Measurements from ENCODE around the gene A2M. TPM values are rescaled to one million over a fixed set of nuclear protein-coding genes. Genes with fewer than 3 reads are reported as not detected.

The A2M gene
- total RNA-seq, 1 experiment from 2014 or later, result 1.2 TPM

GRCh38 chr12:9051158-9051550, 64.6 kb downstream of the A2M start:
- Histone ChIP-seq H3K79me1 (ENCODE audit: insufficient read depth, low read depth, low read length, poor library complexity, severe bottlenecking) (no peaks in the 10 kb centered on the region), H3K4me1 (ENCODE audit: insufficient read depth, low read length) (no peaks in the 10 kb centered on the region), H3K14ac (ENCODE audit: insufficient read depth, low read length) (no peak overlapping the region), H2AFZ (ENCODE audit: low read length) (no peak overlapping the region), H3K56ac (ENCODE audit: insufficient read length, low read depth, low read length) (no peak overlapping the region), H2BK15ac (ENCODE audit: low read depth, low read length) (no peak overlapping the region), H3K9ac (ENCODE audit: extremely low read depth, insufficient read length, low read length) (no peak overlapping the region), H3K27me3 (ENCODE audit: insufficient read depth, low read length) (no peaks in the 10 kb centered on the region), H3T11ph (ENCODE audit: low read length) (no peak overlapping the region), H2BK12ac (ENCODE audit: insufficient read length, low read depth, low read length) (no peak overlapping the region), H4K8ac (replicated peaks; ENCODE audit: insufficient read length, low read depth, low read length) (no peak overlapping the region), H3K9me3 (ENCODE audit: control insufficient read depth, low read depth, low read length) (no peaks in the 10 kb centered on the region), H3K18ac (ENCODE audit: insufficient read length, low read depth, low read length) (no peak overlapping the region), H3K23me2 (ENCODE audit: insufficient read length, low read depth, low read length, poor library complexity, severe bottlenecking) (no peaks in the 10 kb centered on the region), H2AK5ac (ENCODE audit: insufficient read length, low read length) (no peak overlapping the region), H3K27ac (ENCODE audit: insufficient read length, low read depth, low read length) (no peak overlapping the region), H4K5ac (ENCODE audit: insufficient read length, low read depth, low read length) (no peak overlapping the region), H4K91ac (ENCODE audit: insufficient read length, low read depth, low read length) (no peak overlapping the region), H4K20me1 (ENCODE audit: control insufficient read depth, insufficient read depth, insufficient read length) (no peaks in the 10 kb centered on the region), H2BK5ac (ENCODE audit: insufficient read length, low read length) (no peak overlapping the region), H3K4ac (ENCODE audit: low read depth, low read length) (no peak overlapping the region), H2BK20ac (ENCODE audit: low read depth, low read length, poor library complexity, severe bottlenecking) (no peak overlapping the region), H2BK120ac (ENCODE audit: low read depth, low read length, poor library complexity, severe bottlenecking) (no peak overlapping the region), H3K23ac (ENCODE audit: insufficient read length, low read depth, low read length) (no peak overlapping the region), H3K79me2 (ENCODE audit: insufficient read depth, low read length) (no peaks in the 10 kb centered on the region), H3K4me2 (ENCODE audit: insufficient read depth, insufficient read length, low read length) (no peak overlapping the region)
- Mint-ChIP-seq H3K27me3 (ENCODE audit: low read depth) (no peaks in the 10 kb centered on the region), H3K9me3 (no peaks in the 10 kb centered on the region), H3K4me3 (no peak overlapping the region), H3K4me1 (no peaks in the 10 kb centered on the region), H3K36me3 (ENCODE audit: insufficient read depth in 1 of 3, low read depth in 3 of 3) (no peaks in the 10 kb centered on the region), H3K27ac (no peak overlapping the region)
- TF ChIP-seq, protein P1, sequence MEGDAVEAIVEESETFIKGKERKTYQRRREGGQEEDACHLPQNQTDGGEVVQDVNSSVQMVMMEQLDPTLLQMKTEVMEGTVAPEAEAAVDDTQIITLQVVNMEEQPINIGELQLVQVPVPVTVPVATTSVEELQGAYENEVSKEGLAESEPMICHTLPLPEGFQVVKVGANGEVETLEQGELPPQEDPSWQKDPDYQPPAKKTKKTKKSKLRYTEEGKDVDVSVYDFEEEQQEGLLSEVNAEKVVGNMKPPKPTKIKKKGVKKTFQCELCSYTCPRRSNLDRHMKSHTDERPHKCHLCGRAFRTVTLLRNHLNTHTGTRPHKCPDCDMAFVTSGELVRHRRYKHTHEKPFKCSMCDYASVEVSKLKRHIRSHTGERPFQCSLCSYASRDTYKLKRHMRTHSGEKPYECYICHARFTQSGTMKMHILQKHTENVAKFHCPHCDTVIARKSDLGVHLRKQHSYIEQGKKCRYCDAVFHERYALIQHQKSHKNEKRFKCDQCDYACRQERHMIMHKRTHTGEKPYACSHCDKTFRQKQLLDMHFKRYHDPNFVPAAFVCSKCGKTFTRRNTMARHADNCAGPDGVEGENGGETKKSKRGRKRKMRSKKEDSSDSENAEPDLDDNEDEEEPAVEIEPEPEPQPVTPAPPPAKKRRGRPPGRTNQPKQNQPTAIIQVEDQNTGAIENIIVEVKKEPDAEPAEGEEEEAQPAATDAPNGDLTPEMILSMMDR (conservative IDR thresholded peaks at IDR 0.05), result no peak
- no CpG with 5 or more reads among the region's 6 CpGs for WGBS (ENCODE audit: extremely low coverage, insufficient read length, low lambda C conversion rate)
- DNase-seq, result no peak

All from H9 (cell line).